ENCODE results near the gene TEKT1. TPM values are rescaled to one million over a fixed set of nuclear protein-coding genes. Genes with fewer than 3 reads are reported as not detected.

Gene TEKT1
- total RNA-seq, 1 donor: 0.27 TPM

GRCh38 chr17:6772016-6772415, 59.5 kb downstream of the TEKT1 start:
- no peak for DNase-seq (ENCODE audit: low read depth in 2 of 3, low spot score in 2 of 3)

- no peak for DNase-seq (ENCODE audit: low read depth in 2 of 3, low spot score in 2 of 3)
Observed at GRCh38 chr17:6768447-6768846, 63.1 kb downstream of the TEKT1 start.

- no peak for DNase-seq (ENCODE audit: low read depth in 2 of 3, low spot score in 2 of 3)
Observed at GRCh38 chr17:6761779-6762178, 69.8 kb downstream of the TEKT1 start.

- DNase-seq (ENCODE audit: low read depth in 2 of 3, low spot score in 2 of 3): no peak
Observed at GRCh38 chr17:6757747-6758146, 73.8 kb downstream of the TEKT1 start.

GRCh38 chr17:6756425-6757031, 75.0 kb downstream of the TEKT1 start:
- no peak for DNase-seq (ENCODE audit: low read depth in 2 of 3, low spot score in 2 of 3)

- peak in 2 of 3 donors; percentile 66 to 73 for DNase-seq (ENCODE audit: low read depth in 2 of 3, low spot score in 2 of 3)
Observed at GRCh38 chr17:6755731-6756184, 75.8 kb downstream of the TEKT1 start, which contains the start of gene XAF1. TSS of gene XAF1 (plus strand) at chr17:6756046. CDS start at chr17:6756079, 33 bp downstream.

- no peak for DNase-seq (ENCODE audit: low read depth in 2 of 3, low spot score in 2 of 3)
Observed at GRCh38 chr17:6755281-6755680, 76.2 kb downstream of the TEKT1 start.

- no peak for DNase-seq (ENCODE audit: low read depth in 2 of 3, low spot score in 2 of 3)
Observed at GRCh38 chr17:6753546-6753945, 78.0 kb downstream of the TEKT1 start.

- DNase-seq (ENCODE audit: low read depth in 2 of 3, low spot score in 2 of 3): peak; percentile 26 to 77 (median 69)
Observed at GRCh38 chr17:6753006-6753445, 78.5 kb downstream of the TEKT1 start.

GRCh38 chr17:6752068-6752909, 79.2 kb downstream of the TEKT1 start:
- no peak for DNase-seq (ENCODE audit: low read depth in 2 of 3, low spot score in 2 of 3)

- peak in 1 of 3 donors; percentile 63 for DNase-seq (ENCODE audit: low read depth in 2 of 3, low spot score in 2 of 3)
Observed at GRCh38 chr17:6749519-6749918, 82.0 kb downstream of the TEKT1 start.

- DNase-seq (ENCODE audit: low read depth in 2 of 3, low spot score in 2 of 3): no peak
Observed at GRCh38 chr17:6748617-6749016, 82.9 kb downstream of the TEKT1 start.

Small RNAs within 50 kb of the gene (small RNA-seq; reads per million reads assigned to genes)
- gene AC004706.2: not detected

Other genes starting within 250 kb of the TEKT1 start
- gene KIAA0753, start 191.0 kb downstream of the TEKT1 start, total RNA-seq: 10.8 TPM
- 60.3 TPM for gene TXNDC17, start 190.7 kb downstream of the TEKT1 start, total RNA-seq
- 4.6 TPM for gene MED31, start 180.1 kb downstream of the TEKT1 start, total RNA-seq
- 1.6 TPM for gene C17orf100, start 180.0 kb downstream of the TEKT1 start, total RNA-seq
- gene SLC13A5, start 118.4 kb downstream of the TEKT1 start, total RNA-seq: under 0.01 TPM
- 72.7 TPM for gene XAF1, start 75.7 kb downstream of the TEKT1 start, total RNA-seq
- 0.81 TPM for gene FBXO39, start 55.5 kb downstream of the TEKT1 start, total RNA-seq
- 4.3 TPM for gene ALOX12, start 164.3 kb upstream of the TEKT1 start, total RNA-seq
- 43.4 TPM for gene RNASEK, start 180.9 kb upstream of the TEKT1 start, total RNA-seq
- gene BCL6B, start 191.3 kb upstream of the TEKT1 start, total RNA-seq: 17.8 TPM
- gene SLC16A13, start 204.3 kb upstream of the TEKT1 start, total RNA-seq: 3.0 TPM
- 0.54 TPM for gene SLC16A11, start 212.4 kb upstream of the TEKT1 start, total RNA-seq
- under 0.01 TPM for gene CLEC10A, start 248.5 kb upstream of the TEKT1 start, total RNA-seq